Astrocyte of the hippocampus (primary cell): ENCODE data around the gene PRKCZ.

Source experiments
- DNase-seq: peaks from one replicate; pipeline ENCODE4 v3.0.0; 2011; ENCODE audit warnings: low read depth, low spot score

PRKCZ gene

GRCh38 chr1:2049718-2050431, at the start of gene PRKCZ:
TSS of gene PRKCZ (plus strand) at chr1:2050411. CDS start at chr1:2050631, 220 bp downstream.
- DNase-seq, result peak; percentile 95

- no peak for DNase-seq
Measured at GRCh38 chr1:2000432-2000831, 49.8 kb upstream of the PRKCZ start.

- no peak for DNase-seq
Measured at GRCh38 chr1:2000850-2001249, 49.4 kb upstream of the PRKCZ start.

GRCh38 chr1:2001773-2002411, 48.3 kb upstream of the PRKCZ start:
- DNase-seq, result no peak

GRCh38 chr1:2003541-2004131, 46.6 kb upstream of the PRKCZ start, which contains the start of gene CFAP74:
TSS of gene CFAP74 (minus strand) at chr1:2003786. CDS start at chr1:1990956, 12,830 bp downstream.
- peak; percentile 85 for DNase-seq

- DNase-seq, result no peak
Measured at GRCh38 chr1:2004856-2005255, 45.4 kb upstream of the PRKCZ start.

- DNase-seq, result no peak
Measured at GRCh38 chr1:2009101-2010053, 40.8 kb upstream of the PRKCZ start.

- DNase-seq, result no peak
Measured at GRCh38 chr1:2014181-2014580, 36.0 kb upstream of the PRKCZ start.

- DNase-seq, result peak; percentile 75
Measured at GRCh38 chr1:2014741-2015735, 35.2 kb upstream of the PRKCZ start.

- DNase-seq, result no peak
Measured at GRCh38 chr1:2016123-2016522, 34.1 kb upstream of the PRKCZ start.

- DNase-seq, result no peak
Measured at GRCh38 chr1:2018217-2019171, 31.7 kb upstream of the PRKCZ start.

- DNase-seq, result peak; percentile 44
Measured at GRCh38 chr1:2019172-2019543, 31.1 kb upstream of the PRKCZ start, which contains the start of gene GABRD. TSS of gene GABRD (plus strand) at chr1:2019345. CDS start at chr1:2019424, 79 bp downstream.

GRCh38 chr1:2019571-2020309, 30.5 kb upstream of the PRKCZ start:
- peak; percentile 57 for DNase-seq

- DNase-seq, result no peak
Measured at GRCh38 chr1:2020310-2020655, 29.9 kb upstream of the PRKCZ start.

GRCh38 chr1:2021550-2021949, 28.7 kb upstream of the PRKCZ start:
- DNase-seq, result no peak

- no peak for DNase-seq
Measured at GRCh38 chr1:2022063-2022770, 28.0 kb upstream of the PRKCZ start.

- no peak for DNase-seq
Measured at GRCh38 chr1:2023187-2023586, 27.0 kb upstream of the PRKCZ start.

GRCh38 chr1:2024451-2024850, 25.8 kb upstream of the PRKCZ start:
- no peak for DNase-seq
